GM12891 (cell line): ENCODE measurements around the gene TYW1B.
"Not testable (repeated sequence)": the region's sequence is repeated elsewhere in the genome, so short reads cannot be mapped to it uniquely, and the experiment has no call there.

Source experiments
- PAX5 ChIP-seq: IDR thresholded peaks from 2 replicates; pipeline ENCODE4 v1.6.1; 2011; ENCODE audit warnings: low read length, moderate library complexity, mild to moderate bottlenecking; ENCODE audit not compliant: insufficient read depth, severe bottlenecking
- POLR2A ChIP-seq: IDR thresholded peaks from 2 replicates; pipeline ENCODE4 v1.6.1; 2011; ENCODE audit warnings: low read depth, low read length, control low read depth
- POU2F2 ChIP-seq: IDR thresholded peaks from 2 replicates; pipeline ENCODE4 v1.6.1; 2011; ENCODE audit warnings: low read depth, mild to moderate bottlenecking, control low read depth, low read length, moderate library complexity

- not testable (repeated sequence) for TF ChIP-seq POU2F2, POLR2A, PAX5
These were observed 137.8 kb downstream of the TYW1B start for GRCh38 chr7:72690177-72690576.
